ENCODE results near the gene LRP2BP.
"Not testable (repeated sequence)": the region's sequence is repeated elsewhere in the genome, so short reads cannot be mapped to it uniquely, and the experiment has no call there.

The LRP2BP gene

GRCh38 chr4:185394568-185395237 is 1.0 kb downstream of the LRP2BP start:
- no peak for DNase-seq

GRCh38 chr4:185392156-185392555 is 3.6 kb downstream of the LRP2BP start:
- no peak for DNase-seq

GRCh38 chr4:185390941-185391340 is 4.8 kb downstream of the LRP2BP start:
- DNase-seq: no peak

GRCh38 chr4:185387957-185388356 is 7.8 kb downstream of the LRP2BP start:
- DNase-seq: no peak

- DNase-seq: no peak
Measured at GRCh38 chr4:185384930-185385331, 10.8 kb downstream of the LRP2BP start.

GRCh38 chr4:185384061-185384460 is 11.7 kb downstream of the LRP2BP start:
- DNase-seq: no peak

- no peak for DNase-seq
Measured at GRCh38 chr4:185383451-185383850, 12.3 kb downstream of the LRP2BP start.

GRCh38 chr4:185382754-185383153 is 13.0 kb downstream of the LRP2BP start:
- DNase-seq: no peak

- no peak for DNase-seq
Measured at GRCh38 chr4:185381288-185382196, 14.2 kb downstream of the LRP2BP start.

GRCh38 chr4:185380320-185380719 is 15.4 kb downstream of the LRP2BP start:
- no peak for DNase-seq

- DNase-seq: no peak
Measured at GRCh38 chr4:185379326-185380295, 16.1 kb downstream of the LRP2BP start.

- DNase-seq: no peak
Measured at GRCh38 chr4:185378264-185378663, 17.5 kb downstream of the LRP2BP start.

- no peak for DNase-seq
Measured at GRCh38 chr4:185374573-185374972, 21.2 kb downstream of the LRP2BP start.

GRCh38 chr4:185374027-185374426 is 21.7 kb downstream of the LRP2BP start:
- DNase-seq: no peak

GRCh38 chr4:185371702-185372101 is 24.0 kb downstream of the LRP2BP start:
- DNase-seq: no peak

- no peak for DNase-seq
Measured at GRCh38 chr4:185370268-185370949, 25.3 kb downstream of the LRP2BP start.

- no peak for DNase-seq
Measured at GRCh38 chr4:185369731-185370130, 26.0 kb downstream of the LRP2BP start.

GRCh38 chr4:185364886-185365285 is 30.8 kb downstream of the LRP2BP start:
- no peak for DNase-seq

GRCh38 chr4:185363251-185363650 is 32.5 kb downstream of the LRP2BP start:
- DNase-seq: no peak

- DNase-seq: not testable (repeated sequence)
Measured at GRCh38 chr4:185362570-185362969, 33.2 kb downstream of the LRP2BP start.

- DNase-seq: no peak
Measured at GRCh38 chr4:185361872-185362271, 33.9 kb downstream of the LRP2BP start.

GRCh38 chr4:185359767-185360446 is 35.8 kb downstream of the LRP2BP start:
- no peak for DNase-seq

Data from activated CD4-positive, CD25-positive, alpha-beta regulatory T cell (primary cell).